ENCODE results near the gene ZBTB17. TPM values are rescaled to one million over a fixed set of nuclear protein-coding genes. Genes with fewer than 3 reads are reported as not detected.

The ZBTB17 gene
- total and polyA plus RNA-seq, 2 of the 8 experiments (the other 6 are each of a cell fraction or from before 2014, with no cell fraction given): 24.7 to 36.2 TPM

- no peak for TF ChIP-seq CHD1 (IDR thresholded peaks at IDR 0.05; ENCODE audit: low read depth, low read length)
- TF ChIP-seq KDM5A (IDR thresholded peaks at IDR 0.05; ENCODE audit: low read length): peak; percentile 70
- TF ChIP-seq RBBP5 (IDR thresholded peaks at IDR 0.05; ENCODE audit: borderline replicate concordance, low read depth, low read length): peak; percentile 96
- TF ChIP-seq USF2 (IDR thresholded peaks at IDR 0.05; ENCODE audit: low read length): no peak
- TF ChIP-seq, protein P1, sequence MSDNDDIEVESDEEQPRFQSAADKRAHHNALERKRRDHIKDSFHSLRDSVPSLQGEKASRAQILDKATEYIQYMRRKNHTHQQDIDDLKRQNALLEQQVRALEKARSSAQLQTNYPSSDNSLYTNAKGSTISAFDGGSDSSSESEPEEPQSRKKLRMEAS (IDR thresholded peaks at IDR 0.05): peak; percentile 29
- no peak for TF ChIP-seq BCL11A (IDR thresholded peaks at IDR 0.05; ENCODE audit: low read depth in 2 of 2, low read length in 2 of 2)
- peak; percentile 45 for TF ChIP-seq SIX5 (IDR thresholded peaks at IDR 0.05; ENCODE audit: low read depth, low read length)
- TF ChIP-seq, protein P2, sequence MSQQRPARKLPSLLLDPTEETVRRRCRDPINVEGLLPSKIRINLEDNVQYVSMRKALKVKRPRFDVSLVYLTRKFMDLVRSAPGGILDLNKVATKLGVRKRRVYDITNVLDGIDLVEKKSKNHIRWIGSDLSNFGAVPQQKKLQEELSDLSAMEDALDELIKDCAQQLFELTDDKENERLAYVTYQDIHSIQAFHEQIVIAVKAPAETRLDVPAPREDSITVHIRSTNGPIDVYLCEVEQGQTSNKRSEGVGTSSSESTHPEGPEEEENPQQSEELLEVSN (IDR thresholded peaks at IDR 0.05): 0 out of 2 replicates have a peak, but pooled peaks have one; percentile 32
- no peak for TF ChIP-seq CEBPB (IDR thresholded peaks at IDR 0.05; ENCODE audit: low read depth, low read length)
- TF ChIP-seq NRF1 (IDR thresholded peaks at IDR 0.05; ENCODE audit: low read depth, low read length): peak; percentile 98
- TF ChIP-seq MAFK (IDR thresholded peaks at IDR 0.05; ENCODE audit: low read depth, low read length): no peak
- peak; percentile 92; the same call in 1 of the 2 replicates for TF ChIP-seq SP4 (IDR thresholded peaks at IDR 0.05; ENCODE audit: low read length)
- TF ChIP-seq EP300 (IDR thresholded peaks at IDR 0.05; ENCODE audit: borderline replicate concordance in 1 of 2, low read depth in 2 of 2, low read length in 2 of 2): peak in 1 of 2 experiments; percentile 30; a peak in 1 of 3 replicates
- peak; percentile 65 for TF ChIP-seq PHF8 (conservative IDR thresholded peaks at IDR 0.05; ENCODE audit: low read depth, low read length)
- peak; percentile 93 for TF ChIP-seq CREB1 (IDR thresholded peaks at IDR 0.05)
- peak; percentile 72 for TF ChIP-seq TAF1 (IDR thresholded peaks at IDR 0.05; ENCODE audit: low read depth, low read length)
- TF ChIP-seq ASH2L (IDR thresholded peaks at IDR 0.05; ENCODE audit: low read length): peak; percentile 99
- peak; percentile 50; the same call in 1 of the 2 replicates for TF ChIP-seq GABPA (IDR thresholded peaks at IDR 0.05; ENCODE audit: borderline replicate concordance, insufficient read depth, low read length)
- peak; percentile 64; the same call in 1 of the 2 replicates for TF ChIP-seq POLR2AphosphoS5 (IDR thresholded peaks at IDR 0.05; ENCODE audit: low read depth, low read length)
- no peak for TF ChIP-seq ZNF274 (IDR thresholded peaks at IDR 0.05; ENCODE audit: borderline replicate concordance, extremely low read depth, low read length)
- TF ChIP-seq TEAD4 (IDR thresholded peaks at IDR 0.05; ENCODE audit: low read depth, low read length): 0 out of 2 replicates have a peak, but pooled peaks have one; percentile 3
- peak in 1 of 2 experiments; percentile 98; a peak in 1 of 4 replicates for TF ChIP-seq HDAC2 (IDR thresholded peaks at IDR 0.05; ENCODE audit: borderline replicate concordance in 1 of 2, low read depth in 2 of 2, low read length in 2 of 2)
These were observed at the start of gene ZBTB17 (continued) for GRCh38 chr1:15975805-15976680.

All from H1 (cell line).